Dermis microvascular lymphatic vessel endothelial cell (primary cell): Measurements from ENCODE around the gene PTGES2. TPM values are rescaled to one million over a fixed set of nuclear protein-coding genes. Genes with fewer than 3 reads are reported as not detected.
"Not testable (repeated sequence)": the region's sequence is repeated elsewhere in the genome, so short reads cannot be mapped to it uniquely, and the experiment has no call there.

ENCODE experiments used
- DNase-seq, 2 donors: peaks; one replicate each; pipeline versions ENCODE4 v3.0.0 to v3.0.0-alpha.2; 2010; ENCODE audit warnings: low read depth in 2 of 2
- total RNA-seq: library from RNA; depleted of rRNA; stranded (reverse); fragments of >200 nt; gene quantifications from 2 replicates; pipeline ENCODE4 v1.2.1, GENCODE V29; 2014

PTGES2 gene
- total RNA-seq, 1 donor from 2014 or later: 67.3 TPM

GRCh38 chr9:128118971-128119665 is 8.4 kb downstream of the PTGES2 start:
- no peak for DNase-seq

- DNase-seq: no peak
Observed at GRCh38 chr9:128118472-128118857, 9.1 kb downstream of the PTGES2 start.

GRCh38 chr9:128117613-128118471 is 9.7 kb downstream of the PTGES2 start:
- peak; percentile 71 to 87 for DNase-seq

DNA sequence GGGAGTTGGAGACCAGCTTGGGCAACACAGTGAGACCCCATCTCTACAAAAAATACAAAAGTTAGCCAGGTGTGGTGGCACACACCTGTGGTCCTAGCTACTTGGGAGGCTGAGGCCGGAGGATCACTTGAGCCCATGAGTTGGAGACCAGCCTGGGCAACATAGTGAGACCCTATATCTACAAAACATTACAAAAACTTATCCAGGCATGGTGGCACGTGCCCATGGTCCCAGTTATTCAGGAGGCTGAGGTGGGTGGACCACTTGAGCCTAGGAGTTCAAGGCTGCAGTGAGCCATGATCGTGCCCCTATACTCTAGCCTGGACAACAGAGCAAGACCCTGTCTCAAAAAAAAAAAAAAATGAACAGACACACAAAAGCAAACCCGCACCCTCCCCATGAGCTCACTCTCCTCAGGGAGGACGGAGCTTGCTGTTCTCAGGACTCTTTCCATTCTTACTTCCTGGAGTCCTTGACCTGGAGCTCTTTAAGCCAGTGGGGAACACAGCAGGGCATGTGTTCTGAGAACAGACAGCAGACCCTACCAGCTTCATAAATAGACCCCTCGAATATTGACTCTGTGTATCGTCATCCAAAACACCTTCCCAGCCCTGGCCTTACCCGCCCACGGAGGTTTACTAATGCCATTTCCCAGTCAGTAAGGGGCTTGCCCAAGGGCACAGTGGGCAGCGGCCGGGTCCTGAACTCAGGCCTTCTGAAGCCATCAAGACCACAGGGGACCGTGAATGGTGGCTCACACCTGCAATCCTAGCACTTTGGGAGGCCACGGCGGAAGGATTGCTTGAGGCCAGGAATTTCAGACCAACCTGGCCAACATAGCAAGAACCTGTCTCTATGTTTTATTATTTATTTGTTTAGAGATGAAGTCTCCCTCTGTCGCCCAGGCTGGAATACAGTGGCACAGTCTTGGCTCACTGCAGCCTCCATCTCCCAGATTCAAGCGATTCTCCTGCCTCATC is 11.1 kb downstream of the PTGES2 start:
- DNase-seq: no peak

- no peak for DNase-seq
Observed at GRCh38 chr9:128115187-128116103, 12.1 kb downstream of the PTGES2 start.

GRCh38 chr9:128114326-128115186 is 13.0 kb downstream of the PTGES2 start:
- no peak for DNase-seq

GRCh38 chr9:128113526-128114325 is 13.8 kb downstream of the PTGES2 start:
- DNase-seq: no peak

- DNase-seq: not testable (repeated sequence)
Observed at GRCh38 chr9:128111726-128112125, 15.8 kb downstream of the PTGES2 start.

GRCh38 chr9:128109050-128109709 is 18.3 kb downstream of the PTGES2 start:
- DNase-seq: no peak

- no peak for DNase-seq
Observed at GRCh38 chr9:128108269-128109049, 19.1 kb downstream of the PTGES2 start.

DNA sequence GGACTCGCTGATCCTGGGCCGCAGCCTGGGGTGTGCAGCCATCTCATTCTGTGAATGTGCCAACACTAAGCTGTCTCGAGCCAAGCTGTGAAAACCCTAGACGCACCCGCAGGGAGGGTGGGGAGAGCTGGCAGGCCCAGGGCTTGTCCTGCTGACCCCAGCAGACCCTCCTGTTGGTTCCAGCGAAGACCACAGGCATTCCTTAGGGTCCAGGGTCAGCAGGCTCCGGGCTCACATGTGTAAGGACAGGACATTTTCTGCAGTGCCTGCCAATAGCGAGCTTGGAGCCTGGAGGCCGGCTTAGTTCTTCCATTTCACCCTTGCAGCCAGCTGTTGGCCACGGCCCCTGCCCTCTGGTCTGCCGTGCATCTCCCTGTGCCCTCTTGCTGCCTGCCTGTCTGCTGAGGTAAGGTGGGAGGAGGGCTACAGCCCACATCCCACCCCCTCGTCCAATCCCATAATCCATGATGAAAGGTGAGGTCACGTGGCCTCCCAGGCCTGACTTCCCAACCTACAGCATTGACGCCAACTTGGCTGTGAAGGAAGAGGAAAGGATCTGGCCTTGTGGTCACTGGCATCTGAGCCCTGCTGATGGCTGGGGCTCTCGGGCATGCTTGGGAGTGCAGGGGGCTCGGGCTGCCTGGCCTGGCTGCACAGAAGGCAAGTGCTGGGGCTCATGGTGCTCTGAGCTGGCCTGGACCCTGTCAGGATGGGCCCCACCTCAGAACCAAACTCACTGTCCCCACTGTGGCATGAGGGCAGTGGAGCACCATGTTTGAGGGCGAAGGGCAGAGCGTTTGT is 19.9 kb downstream of the PTGES2 start:
- DNase-seq: no peak

DNA sequence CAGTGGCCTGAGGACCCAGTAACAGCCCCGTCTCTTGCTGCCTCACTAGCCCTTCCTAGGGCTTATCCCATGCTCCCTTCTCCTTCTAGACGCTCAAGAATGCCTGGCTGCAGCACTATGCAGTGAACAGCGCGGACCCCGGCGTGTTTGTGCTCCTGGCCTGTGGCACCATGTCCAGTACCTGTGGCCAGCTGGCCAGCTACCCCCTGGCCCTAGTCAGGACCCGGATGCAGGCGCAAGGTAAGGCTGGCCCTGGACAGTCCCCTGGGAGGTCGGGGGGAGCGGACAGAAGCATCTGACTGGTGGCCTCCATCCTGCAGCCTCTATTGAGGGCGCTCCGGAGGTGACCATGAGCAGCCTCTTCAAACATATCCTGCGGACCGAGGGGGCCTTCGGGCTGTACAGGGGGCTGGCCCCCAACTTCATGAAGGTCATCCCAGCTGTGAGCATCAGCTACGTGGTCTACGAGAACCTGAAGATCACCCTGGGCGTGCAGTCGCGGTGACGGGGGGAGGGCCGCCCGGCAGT is 20.5 kb downstream of the PTGES2 start:
- no peak for DNase-seq

GRCh38 chr9:128106181-128106939 is 21.2 kb downstream of the PTGES2 start:
- no peak for DNase-seq

GRCh38 chr9:128105538-128106175 is 21.9 kb downstream of the PTGES2 start:
- no peak for DNase-seq

GRCh38 chr9:128104171-128104618 is 23.3 kb downstream of the PTGES2 start:
- DNase-seq: peak; percentile 37 to 50
